Measurements from ENCODE around the gene NPPB. TPM values are rescaled to one million over a fixed set of nuclear protein-coding genes. Genes with fewer than 3 reads are reported as not detected.

Gene NPPB
- total RNA-seq, 1 experiment from 2014 or later, result not detected

DNA sequence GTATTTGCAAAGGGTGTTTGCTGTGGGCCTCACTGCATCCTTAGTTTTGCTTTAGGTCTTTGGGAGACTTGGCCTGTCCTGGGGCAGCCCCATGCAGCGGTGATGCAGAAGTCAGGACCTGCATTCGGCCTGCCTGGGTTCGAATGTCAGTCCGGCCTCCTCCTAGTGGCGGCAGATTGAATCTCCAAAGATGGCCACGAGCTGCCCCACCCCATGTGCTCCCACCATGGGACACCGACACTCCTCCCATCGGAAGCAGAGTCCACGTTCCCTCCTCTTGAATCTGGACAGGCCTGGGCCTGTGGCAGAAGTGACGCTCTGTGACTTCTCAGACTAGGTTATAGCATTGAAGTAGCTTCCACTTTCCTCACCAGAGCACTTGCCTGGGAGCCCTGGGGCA lies 16.3 kb upstream of the NPPB start:
- Mint-ChIP-seq H3K9me3 (ENCODE audit: low read depth, unreplicated experiment) (no peaks in the 10 kb centered on the region), H3K4me1 (ENCODE audit: low read depth, unreplicated experiment) (no peaks in the 10 kb centered on the region), H3K4me3 (ENCODE audit: low read depth, unreplicated experiment) (no peak overlapping the region), H3K27ac (ENCODE audit: unreplicated experiment) (no peak overlapping the region), H3K36me3 (ENCODE audit: insufficient read depth, unreplicated experiment) (no peaks in the 10 kb centered on the region), H3K27me3 (ENCODE audit: unreplicated experiment) (peaks cover 89% of the 10 kb centered on the region)
- DNase-seq, result no peak
- TF ChIP-seq, protein P1, sequence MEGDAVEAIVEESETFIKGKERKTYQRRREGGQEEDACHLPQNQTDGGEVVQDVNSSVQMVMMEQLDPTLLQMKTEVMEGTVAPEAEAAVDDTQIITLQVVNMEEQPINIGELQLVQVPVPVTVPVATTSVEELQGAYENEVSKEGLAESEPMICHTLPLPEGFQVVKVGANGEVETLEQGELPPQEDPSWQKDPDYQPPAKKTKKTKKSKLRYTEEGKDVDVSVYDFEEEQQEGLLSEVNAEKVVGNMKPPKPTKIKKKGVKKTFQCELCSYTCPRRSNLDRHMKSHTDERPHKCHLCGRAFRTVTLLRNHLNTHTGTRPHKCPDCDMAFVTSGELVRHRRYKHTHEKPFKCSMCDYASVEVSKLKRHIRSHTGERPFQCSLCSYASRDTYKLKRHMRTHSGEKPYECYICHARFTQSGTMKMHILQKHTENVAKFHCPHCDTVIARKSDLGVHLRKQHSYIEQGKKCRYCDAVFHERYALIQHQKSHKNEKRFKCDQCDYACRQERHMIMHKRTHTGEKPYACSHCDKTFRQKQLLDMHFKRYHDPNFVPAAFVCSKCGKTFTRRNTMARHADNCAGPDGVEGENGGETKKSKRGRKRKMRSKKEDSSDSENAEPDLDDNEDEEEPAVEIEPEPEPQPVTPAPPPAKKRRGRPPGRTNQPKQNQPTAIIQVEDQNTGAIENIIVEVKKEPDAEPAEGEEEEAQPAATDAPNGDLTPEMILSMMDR (IDR thresholded peaks at IDR 0.05; ENCODE audit: unreplicated experiment), result no peak
- intact Hi-C loops (cut with micrococcal nuclease; ENCODE audit: unreplicated experiment), result no loop called here
- BruUV-seq (replicated peaks), result no TSS peak
- CTCF ChIA-PET, result no interaction called here

DNA sequence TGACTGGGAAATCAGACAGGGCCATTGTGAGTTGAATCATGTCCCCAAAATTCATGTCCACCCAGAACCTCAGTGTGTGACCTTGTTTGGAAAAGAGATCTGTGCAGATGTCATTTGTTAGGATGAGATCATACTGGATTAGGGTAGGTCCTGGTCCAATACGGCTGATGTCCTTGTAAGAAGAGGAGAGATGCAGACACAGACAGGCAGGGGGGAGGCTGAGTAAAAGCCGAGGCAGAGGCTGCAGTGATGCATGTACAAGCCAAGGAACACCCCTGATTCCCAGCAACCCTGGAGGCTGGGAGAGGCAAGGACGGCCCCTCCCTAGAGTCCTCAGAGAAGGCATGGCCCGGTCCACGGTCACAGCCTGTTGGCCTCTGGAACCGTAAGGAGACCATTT lies 15.9 kb upstream of the NPPB start:
- intact Hi-C loops (cut with micrococcal nuclease; ENCODE audit: unreplicated experiment), result no loop called here
- Mint-ChIP-seq H3K9me3 (ENCODE audit: low read depth, unreplicated experiment) (no peaks in the 10 kb centered on the region), H3K27ac (ENCODE audit: unreplicated experiment) (no peak overlapping the region), H3K27me3 (ENCODE audit: unreplicated experiment) (peaks cover 92% of the 10 kb centered on the region), H3K4me3 (ENCODE audit: low read depth, unreplicated experiment) (no peak overlapping the region), H3K4me1 (ENCODE audit: low read depth, unreplicated experiment) (no peaks in the 10 kb centered on the region), H3K36me3 (ENCODE audit: insufficient read depth, unreplicated experiment) (no peaks in the 10 kb centered on the region)
- BruUV-seq (replicated peaks), result no TSS peak
- no peak for DNase-seq
- TF ChIP-seq, protein P1 (IDR thresholded peaks at IDR 0.05; ENCODE audit: unreplicated experiment), result no peak
- CTCF ChIA-PET, result no interaction called here

DNA sequence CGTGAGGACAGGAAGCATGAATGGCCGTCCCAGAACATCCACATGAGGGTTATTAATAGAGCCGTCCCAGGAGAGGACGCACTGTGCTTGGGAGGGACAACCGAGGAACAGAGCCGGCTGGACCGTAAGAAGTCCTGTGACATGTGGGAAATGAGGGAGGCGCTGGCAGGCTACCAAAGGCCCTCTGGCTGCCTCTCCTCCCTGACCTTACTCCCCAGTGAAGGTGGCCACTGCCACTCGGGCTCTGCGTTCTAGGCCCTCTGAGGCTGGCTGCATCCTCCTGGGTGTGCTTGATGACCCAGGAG lies 15.5 kb upstream of the NPPB start:
- no peak for DNase-seq
- CTCF ChIA-PET, result no interaction called here
- no TSS peak for BruUV-seq (replicated peaks)
- intact Hi-C loops (cut with micrococcal nuclease; ENCODE audit: unreplicated experiment), result no loop called here
- H3K27me3 Mint-ChIP-seq (ENCODE audit: unreplicated experiment), result peaks cover 92% of the 10 kb centered on the region
- H3K27ac Mint-ChIP-seq (ENCODE audit: unreplicated experiment), result no peak overlapping the region
- H3K4me3 Mint-ChIP-seq (ENCODE audit: low read depth, unreplicated experiment), result no peak overlapping the region
- H3K36me3 Mint-ChIP-seq (ENCODE audit: insufficient read depth, unreplicated experiment), result no peaks in the 10 kb centered on the region
- TF ChIP-seq, protein P1 (IDR thresholded peaks at IDR 0.05; ENCODE audit: unreplicated experiment), result no peak
- no peaks in the 10 kb centered on the region for H3K4me1 Mint-ChIP-seq (ENCODE audit: low read depth, unreplicated experiment)
- H3K9me3 Mint-ChIP-seq (ENCODE audit: low read depth, unreplicated experiment), result no peaks in the 10 kb centered on the region

DNA sequence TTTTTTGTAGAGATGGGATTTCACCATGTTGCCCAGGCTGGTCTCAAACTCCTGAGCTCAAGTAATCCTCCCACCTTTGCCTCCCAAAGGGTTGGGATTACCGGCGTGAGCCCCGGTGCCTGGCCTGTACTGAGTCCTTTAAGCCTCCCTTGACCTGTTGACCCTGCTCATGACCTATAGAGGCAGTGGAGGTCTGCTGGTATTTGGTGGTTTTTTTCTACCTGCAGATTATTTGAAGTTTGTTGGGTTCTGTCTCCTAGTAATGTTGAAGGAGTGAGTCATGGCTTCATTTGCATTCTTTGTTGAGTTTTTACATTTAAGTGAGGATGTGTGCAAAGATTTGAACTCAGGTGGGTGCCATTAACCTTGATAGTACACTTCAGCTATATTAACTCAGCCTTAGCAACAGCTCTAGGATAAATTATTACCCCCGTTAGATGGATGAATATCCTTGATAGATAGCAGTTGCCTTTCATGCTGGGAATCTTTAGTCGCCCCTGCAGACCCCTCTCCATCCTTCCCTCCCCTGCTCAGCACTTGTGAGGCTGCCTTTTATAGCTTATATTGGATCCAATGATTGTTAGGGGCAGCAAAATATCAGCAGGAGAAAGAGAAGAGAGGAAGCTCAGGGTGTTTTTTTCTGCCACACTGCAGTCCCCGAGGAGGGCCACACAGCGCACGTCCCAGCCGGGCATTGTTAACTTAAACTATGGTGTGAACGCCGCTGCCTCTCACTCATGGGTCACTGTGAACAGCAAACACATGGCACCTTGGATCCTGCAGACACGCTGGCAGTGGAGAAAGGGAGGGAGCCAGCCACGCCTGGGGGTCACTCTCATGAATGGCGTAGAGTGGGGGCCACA lies 14.9 kb upstream of the NPPB start:
- Mint-ChIP-seq H3K9me3 (ENCODE audit: low read depth, unreplicated experiment) (no peaks in the 10 kb centered on the region), H3K4me3 (ENCODE audit: low read depth, unreplicated experiment) (no peak overlapping the region), H3K27ac (ENCODE audit: unreplicated experiment) (no peak overlapping the region), H3K36me3 (ENCODE audit: insufficient read depth, unreplicated experiment) (no peaks in the 10 kb centered on the region), H3K4me1 (ENCODE audit: low read depth, unreplicated experiment) (no peaks in the 10 kb centered on the region), H3K27me3 (ENCODE audit: unreplicated experiment) (peaks cover 92% of the 10 kb centered on the region)
- DNase-seq, result no peak
- intact Hi-C loops (cut with micrococcal nuclease; ENCODE audit: unreplicated experiment), result no loop called here
- TF ChIP-seq, protein P1 (IDR thresholded peaks at IDR 0.05; ENCODE audit: unreplicated experiment), result no peak
- BruUV-seq (replicated peaks), result no TSS peak
- CTCF ChIA-PET, result no interaction called here

Measured in Calu3 (cell line).